SU-DHL-6 (cell line): ENCODE data around the gene ZNF516.

Source experiments
- EZH2phosphoT487 ChIP-seq: fragments of 200-600 bp; sonication (generic), shearing (Covaris generic); conservative IDR thresholded peaks from 2 replicates; pipeline ENCODE4 v1.6.1; 2018; ENCODE audit warnings: mild to moderate bottlenecking, antibody characterized with exemption, low read length, moderate library complexity, mixed read lengths
- TF ChIP-seq, protein P1 (sequence below): fragments of 200-600 bp; sonication (generic); IDR thresholded peaks from one replicate; pipeline ENCODE4 v1.5.1; 2017; ENCODE audit warnings: antibody characterized with exemption, mild to moderate bottlenecking, low read length, moderate library complexity; ENCODE audit not compliant: insufficient read depth, poor library complexity, severe bottlenecking

DNA sequence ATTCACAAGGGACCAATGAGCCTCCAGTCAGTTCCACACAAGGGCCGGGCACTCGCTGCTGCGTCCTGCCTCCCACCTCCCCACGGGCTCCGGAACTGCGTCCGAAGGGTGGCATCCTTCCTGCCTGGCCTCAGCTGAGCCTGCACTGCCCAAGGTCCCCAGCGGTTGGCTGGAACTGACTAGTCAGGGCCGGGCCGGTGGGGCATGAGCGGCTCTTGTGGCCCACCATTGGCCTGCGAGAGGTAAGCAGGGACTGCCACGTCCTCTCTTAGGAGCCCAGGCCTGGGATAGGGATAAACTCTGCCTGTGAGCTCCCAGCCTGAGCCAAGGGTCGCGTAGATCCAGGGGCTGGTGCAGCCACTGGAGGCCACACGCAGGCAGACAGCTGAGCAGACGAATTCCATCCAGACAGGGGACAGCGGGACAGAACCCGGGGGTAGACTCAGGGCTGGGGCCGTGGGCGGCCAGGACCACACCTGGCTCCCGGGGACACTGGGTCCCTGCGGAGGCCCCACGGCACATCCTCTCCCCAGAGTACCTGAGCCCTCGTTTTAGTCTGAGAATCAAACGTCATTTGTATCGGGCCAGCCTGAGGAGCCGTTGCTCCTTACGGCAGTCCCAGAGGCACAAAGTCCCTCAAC, 148.4 kb downstream of the ZNF516 start:
- TF ChIP-seq, protein P1, sequence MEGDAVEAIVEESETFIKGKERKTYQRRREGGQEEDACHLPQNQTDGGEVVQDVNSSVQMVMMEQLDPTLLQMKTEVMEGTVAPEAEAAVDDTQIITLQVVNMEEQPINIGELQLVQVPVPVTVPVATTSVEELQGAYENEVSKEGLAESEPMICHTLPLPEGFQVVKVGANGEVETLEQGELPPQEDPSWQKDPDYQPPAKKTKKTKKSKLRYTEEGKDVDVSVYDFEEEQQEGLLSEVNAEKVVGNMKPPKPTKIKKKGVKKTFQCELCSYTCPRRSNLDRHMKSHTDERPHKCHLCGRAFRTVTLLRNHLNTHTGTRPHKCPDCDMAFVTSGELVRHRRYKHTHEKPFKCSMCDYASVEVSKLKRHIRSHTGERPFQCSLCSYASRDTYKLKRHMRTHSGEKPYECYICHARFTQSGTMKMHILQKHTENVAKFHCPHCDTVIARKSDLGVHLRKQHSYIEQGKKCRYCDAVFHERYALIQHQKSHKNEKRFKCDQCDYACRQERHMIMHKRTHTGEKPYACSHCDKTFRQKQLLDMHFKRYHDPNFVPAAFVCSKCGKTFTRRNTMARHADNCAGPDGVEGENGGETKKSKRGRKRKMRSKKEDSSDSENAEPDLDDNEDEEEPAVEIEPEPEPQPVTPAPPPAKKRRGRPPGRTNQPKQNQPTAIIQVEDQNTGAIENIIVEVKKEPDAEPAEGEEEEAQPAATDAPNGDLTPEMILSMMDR, result no peak
- no peak for TF ChIP-seq EZH2phosphoT487
